HL-60/S4 (cell line): ENCODE measurements around the gene KLF18.
"Not testable (repeated sequence)": the region's sequence is repeated elsewhere in the genome, so short reads cannot be mapped to it uniquely, and the experiment has no call there.

Experiments used
- in situ Hi-C: fragments of 300-500 bp; cut with MboI; formaldehyde crosslinking; loops from 2 replicates; pipeline ENCODE4 v1.14.3; 2022; ENCODE audit warnings: low sequenced_read_pairs

KLF18 gene

GRCh38 chr1:44120398-44120949, 21.0 kb downstream of the KLF18 start:
- in situ Hi-C loops = no loop called here

DNA sequence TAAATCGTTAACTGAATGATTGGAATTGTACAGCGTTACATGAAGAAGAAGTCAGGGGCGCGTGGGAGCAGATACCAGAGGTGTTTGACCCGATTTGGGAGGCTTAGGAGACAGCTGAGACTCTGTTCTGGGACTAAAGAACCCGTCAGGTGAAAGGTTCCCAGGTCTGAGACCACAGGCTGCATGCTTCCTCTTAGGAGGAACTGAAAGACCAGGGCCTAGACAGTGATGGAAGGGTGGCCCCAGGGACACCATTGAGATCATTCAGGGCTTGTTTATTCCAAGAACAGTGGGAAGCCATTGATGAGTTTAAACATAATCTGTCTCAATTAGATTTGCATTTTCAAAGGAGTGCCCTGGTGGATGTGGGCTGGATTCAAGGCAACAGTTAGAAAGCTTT, 21.9 kb downstream of the KLF18 start:
- in situ Hi-C loops = no loop called here

DNA sequence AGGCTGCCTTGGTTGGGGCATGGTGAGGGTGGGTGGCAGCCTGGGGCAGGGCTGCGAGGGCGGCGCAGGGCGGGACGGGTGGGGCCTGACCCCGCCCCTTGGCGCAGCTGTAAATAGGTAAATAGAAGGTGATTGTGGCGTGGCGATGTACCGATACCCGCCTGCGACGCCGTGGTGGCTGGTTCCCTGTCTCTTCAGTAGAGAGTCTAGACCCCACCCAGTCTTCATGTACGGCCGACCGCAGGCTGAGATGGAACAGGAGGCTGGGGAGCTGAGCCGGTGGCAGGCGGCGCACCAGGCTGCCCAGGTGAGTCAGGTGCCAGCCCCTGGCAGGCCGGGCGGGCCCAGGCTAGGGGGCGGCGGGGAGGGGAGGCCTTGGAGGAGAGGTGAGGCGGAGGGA, 22.7 kb downstream of the KLF18 start, which contains the start of gene KLF17:
TSS of gene KLF17 (plus strand) at position 140 of the 400 bp plus-strand sequence. CDS start at position 227, 87 bp downstream.
- in situ Hi-C loops = no loop called here

- in situ Hi-C loops = not testable (repeated sequence)
Observed at GRCh38 chr1:44117272-44117671, 24.2 kb downstream of the KLF18 start.

GRCh38 chr1:44114098-44114497, 27.3 kb downstream of the KLF18 start:
- in situ Hi-C loops = no loop called here

- in situ Hi-C loops = no loop called here
Observed at GRCh38 chr1:44113095-44113609, 28.3 kb downstream of the KLF18 start.

DNA sequence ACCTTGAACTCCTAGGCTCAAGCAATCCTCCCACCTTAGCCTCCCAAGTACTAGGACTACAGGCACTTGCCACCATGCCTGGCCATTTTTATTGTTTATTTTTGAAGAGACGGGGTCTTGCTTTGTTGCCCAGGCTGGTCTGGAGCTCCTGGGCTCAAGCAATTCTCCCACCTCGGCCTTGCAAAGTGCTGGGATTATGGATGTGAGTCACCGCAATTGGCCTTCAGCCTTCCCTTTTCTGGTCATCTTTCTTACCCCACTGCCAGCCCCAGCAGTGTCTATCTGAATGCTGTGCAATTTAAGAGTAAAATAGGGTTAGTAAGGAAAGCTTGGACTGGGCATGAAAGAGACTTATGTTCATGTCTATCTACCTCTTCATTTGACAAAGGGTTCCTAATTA, 28.9 kb downstream of the KLF18 start:
- in situ Hi-C loops = no loop called here

- in situ Hi-C loops = no loop called here
Observed at GRCh38 chr1:44111861-44112260, 29.6 kb downstream of the KLF18 start.

- in situ Hi-C loops = no loop called here
Observed at GRCh38 chr1:44110916-44111315, 30.5 kb downstream of the KLF18 start.

- in situ Hi-C loops = no loop called here
Observed at GRCh38 chr1:44108971-44109370, 32.5 kb downstream of the KLF18 start.

DNA sequence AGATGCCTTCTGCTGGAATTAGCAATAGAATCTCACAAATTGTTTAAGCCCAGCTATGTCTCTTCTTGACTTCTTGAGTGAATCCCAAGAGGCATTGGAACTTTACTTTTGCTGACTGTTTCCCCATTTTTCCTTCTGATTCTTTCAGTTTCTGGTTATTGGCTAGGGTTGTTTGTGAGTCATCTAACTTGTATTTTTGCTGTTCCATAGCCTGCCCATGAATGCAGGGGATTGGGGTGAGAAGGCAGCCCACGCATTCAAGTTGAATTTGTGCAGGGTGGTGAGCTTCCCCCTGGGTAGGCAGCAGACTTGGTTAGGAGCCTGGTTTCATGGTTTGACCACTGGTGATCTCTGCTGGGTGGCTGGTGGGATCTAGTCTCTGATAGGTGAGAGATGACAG, 33.2 kb downstream of the KLF18 start:
- in situ Hi-C loops = no loop called here

- in situ Hi-C loops = no loop called here
Observed at GRCh38 chr1:44105810-44106209, 35.6 kb downstream of the KLF18 start.

GRCh38 chr1:44103270-44104131, 37.9 kb downstream of the KLF18 start:
- in situ Hi-C loops = no loop called here

DNA sequence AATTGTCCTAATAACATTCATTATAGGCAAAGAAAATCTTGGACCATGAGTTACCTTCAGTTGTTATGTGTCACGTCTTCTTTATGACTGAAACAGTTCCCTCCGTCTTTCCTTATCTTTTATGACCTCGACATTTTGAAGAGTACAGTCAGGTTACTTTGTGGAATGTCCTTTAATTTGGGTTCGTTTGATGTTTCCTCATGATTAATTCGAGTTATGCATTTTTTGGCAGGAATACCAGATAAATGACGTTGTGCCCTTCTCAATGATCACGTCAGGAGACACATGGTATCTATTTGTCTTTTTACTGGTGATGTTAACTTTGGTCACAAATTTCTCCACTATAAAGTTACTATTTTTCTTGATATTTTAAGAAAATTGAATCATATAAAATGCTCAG, 40.1 kb downstream of the KLF18 start:
- in situ Hi-C loops = no loop called here

DNA sequence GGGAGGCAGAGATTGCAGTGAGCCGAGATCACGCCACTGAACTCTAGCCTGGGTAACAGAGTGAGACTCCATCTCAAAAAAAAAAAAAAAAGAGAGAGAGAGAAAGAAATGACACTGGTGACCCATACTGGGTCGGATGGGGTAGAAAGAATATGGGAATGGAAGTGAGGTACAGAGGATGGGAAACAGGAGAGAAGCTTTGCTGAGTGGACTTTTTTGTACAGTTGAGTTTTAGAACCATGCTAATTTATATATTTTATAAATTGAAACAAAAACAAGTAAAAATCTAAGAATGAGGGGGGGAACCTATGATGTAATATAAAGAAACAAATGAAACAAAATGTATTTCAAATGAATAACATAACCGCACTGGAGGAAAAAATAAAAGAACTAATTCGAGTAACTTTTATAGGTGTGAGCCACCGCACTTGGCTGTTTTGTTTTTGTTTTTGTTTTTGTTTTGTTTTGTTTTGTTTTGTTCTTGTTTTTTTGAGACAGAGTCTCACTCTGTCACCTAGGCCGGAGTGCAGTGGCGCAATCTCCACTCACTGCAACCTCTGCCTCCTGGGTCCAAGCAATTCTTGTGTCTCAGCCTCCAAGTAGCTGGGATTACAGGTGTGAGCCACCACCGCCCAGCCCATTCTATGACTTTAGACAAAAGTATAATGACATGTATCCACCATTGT, 41.1 kb downstream of the KLF18 start:
- in situ Hi-C loops = no loop called here

- in situ Hi-C loops = loop anchor here (25.0 kb wide), 1 partner anchor 493 kb away; no protein-coding TSS in a partner anchor
Observed at GRCh38 chr1:44094047-44094446, 47.4 kb downstream of the KLF18 start.

GRCh38 chr1:44090429-44091252, 50.8 kb downstream of the KLF18 start:
- in situ Hi-C loops = loop anchor here (25.0 kb wide), 1 partner anchor 497 kb away; no protein-coding TSS in a partner anchor

DNA sequence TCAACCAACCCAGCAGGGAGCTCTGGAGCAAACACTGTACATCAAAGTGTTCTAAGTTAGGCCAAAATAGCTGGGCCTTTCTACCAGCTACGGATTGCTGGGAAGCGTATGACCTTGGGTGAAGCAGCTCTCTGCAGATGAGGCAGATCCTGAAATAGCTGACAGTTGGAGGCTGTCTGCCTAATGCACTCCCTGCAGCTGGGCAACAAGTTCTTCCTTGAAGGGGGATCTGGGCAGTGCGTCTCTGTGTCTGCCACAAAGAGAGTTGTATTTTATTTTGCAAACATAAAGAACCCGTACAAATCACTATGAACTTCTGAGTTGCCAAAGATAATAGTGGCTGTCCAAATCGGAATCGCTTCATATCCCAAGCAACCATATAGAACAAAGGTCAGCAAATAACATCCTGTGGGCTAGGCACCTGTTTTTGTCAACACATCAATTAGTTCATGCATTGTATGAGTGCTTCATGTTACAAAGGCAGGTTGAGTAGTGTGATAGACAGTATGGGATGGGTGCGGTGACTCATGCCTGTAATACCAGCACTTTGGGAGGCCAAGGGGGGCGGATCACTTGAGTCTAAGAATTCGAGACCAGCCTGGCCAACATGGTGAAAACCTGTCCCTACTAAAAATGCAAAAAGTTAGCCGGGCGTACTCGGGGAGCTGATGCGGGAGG, 51.9 kb downstream of the KLF18 start:
- in situ Hi-C loops = loop anchor here (25.0 kb wide), 1 partner anchor 498 kb away; no protein-coding TSS in a partner anchor
